Endodermal cell (in vitro differentiated cells): Measurements from ENCODE around the gene PLCG2. TPM values are rescaled to one million over a fixed set of nuclear protein-coding genes. Genes with fewer than 3 reads are reported as not detected.
A peak's percentile ranks its signal among the peaks of the same experiment; 100 is the strongest.

Experiments
- DNase-seq: peaks from one replicate; pipeline ENCODE4 v3.0.0-alpha.2; 2017
- H3K27ac ChIP-seq: 2 replicates; pipeline ENCODE4 v1.5.1; 2013; ENCODE audit warnings: mild to moderate bottlenecking, low read depth, low read length, moderate library complexity
- H3K27me3 ChIP-seq: 2 replicates; pipeline ENCODE4 v1.6.1; 2013; ENCODE audit warnings: mild to moderate bottlenecking, low read length, moderate library complexity; ENCODE audit not compliant: insufficient read depth, control insufficient read depth, poor library complexity, severe bottlenecking
- H3K36me3 ChIP-seq: 2 replicates; pipeline ENCODE4 v1.7.0; 2013; ENCODE audit warnings: mild to moderate bottlenecking, low read length, moderate library complexity; ENCODE audit not compliant: control insufficient read depth, insufficient read depth
- H3K4me1 ChIP-seq: one replicate; pipeline ENCODE4 v1.7.0; 2013; ENCODE audit warnings: low read length; ENCODE audit not compliant: control insufficient read depth, insufficient read depth
- H3K4me3 ChIP-seq: 2 replicates; pipeline ENCODE4 v1.5.1; 2013; ENCODE audit warnings: mild to moderate bottlenecking, low read length, moderate library complexity
- H3K9ac ChIP-seq: 2 replicates; pipeline ENCODE4 v1.6.1; 2013; ENCODE audit warnings: mild to moderate bottlenecking, low read length, moderate library complexity; ENCODE audit not compliant: poor library complexity, severe bottlenecking; ENCODE audit errors: extremely low read depth
- H3K9me3 ChIP-seq: 2 replicates; pipeline ENCODE4 v1.6.1; 2013; ENCODE audit warnings: mild to moderate bottlenecking, low read length, moderate library complexity; ENCODE audit not compliant: control insufficient read depth
- H3K27ac Mint-ChIP-seq: 2 replicates; pipeline ENCODE4 v1.8.0; 2020; ENCODE audit warnings: mixed read lengths
- H3K27me3 Mint-ChIP-seq: 2 replicates; pipeline ENCODE4 v1.8.0; 2021; ENCODE audit warnings: mild to moderate bottlenecking, mixed read lengths; ENCODE audit not compliant: insufficient read depth
- H3K36me3 Mint-ChIP-seq: 2 replicates; pipeline ENCODE4 v1.8.0; 2020; ENCODE audit warnings: low read depth, mixed read lengths
- H3K4me1 Mint-ChIP-seq: 2 replicates; pipeline ENCODE4 v1.8.0; 2020; ENCODE audit warnings: mixed read lengths
- H3K4me3 Mint-ChIP-seq: 2 replicates; pipeline ENCODE4 v1.8.0; 2020; ENCODE audit warnings: mild to moderate bottlenecking, moderate library complexity, mixed read lengths
- H3K9me3 Mint-ChIP-seq: 2 replicates; pipeline ENCODE4 v1.8.0; 2020; ENCODE audit warnings: mild to moderate bottlenecking, mixed read lengths
- WGBS, 2 experiments: methylation state at CpG; one replicate each; pipeline versions ENCODE4 v1.1.5 to v1.1.7; 2013; ENCODE audit warnings: missing lambda C conversion rate in 2 of 2, mixed read lengths in 1 of 2; ENCODE audit not compliant: insufficient coverage in 1 of 2, insufficient read length in 1 of 2; 5-methylcytosine and 5-hydroxymethylcytosine counted together
- total RNA-seq, 2 donors: library from RNA; stranded (reverse); fragmentation: NEBNext Ultra II Directional in 1 of 2; extraction: Animal tissue kit (Norgen Biotek cat#: 25700) in 1 of 2; gene quantifications; 2 replicates in 1 of 2; 3 replicates in 1 of 2; pipeline ENCODE4 v1.2.1, GENCODE V29; 2021
- TF ChIP-seq, protein P1 (sequence below): fragments of 200-600 bp; sonication (generic); conservative IDR thresholded peaks from 2 replicates; pipeline ENCODE4 v1.5.0; 2021; ENCODE audit warnings: antibody characterized with exemption, mild to moderate bottlenecking

Gene PLCG2
- total RNA-seq, 2 donors from 2014 or later: 34.7 to 48.4 TPM

DNA sequence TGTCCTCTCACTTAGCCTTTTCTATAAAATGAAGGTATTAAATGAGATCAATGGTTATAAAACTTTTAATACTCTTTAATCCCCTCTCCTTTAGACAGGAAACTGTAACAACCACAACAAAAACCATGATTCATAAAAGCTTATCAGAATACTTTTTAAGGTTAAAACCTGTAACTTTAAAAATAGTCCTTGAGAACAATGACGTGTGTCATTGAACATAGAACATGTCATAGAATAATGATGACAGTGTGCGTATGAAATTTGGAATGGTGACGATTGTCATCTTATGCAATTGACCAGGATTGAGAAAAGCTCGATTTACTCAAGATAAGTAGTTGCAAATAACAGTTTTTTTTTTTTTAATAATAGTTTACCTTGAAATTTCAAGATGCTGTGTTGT is 94.1 kb downstream of the PLCG2 start:
- H3K9ac ChIP-seq: no peak overlapping the region
- Mint-ChIP-seq H3K4me3 (no peak overlapping the region), H3K27me3 (no peaks in the 10 kb centered on the region), H3K27ac (no peak overlapping the region), H3K9me3 (no peaks in the 10 kb centered on the region), H3K4me1 (peaks cover 16% of the 10 kb centered on the region), H3K36me3 (peaks cover 10% of the 10 kb centered on the region)
- H3K27ac ChIP-seq: no peak overlapping the region
- DNase-seq: no peak
- no peak overlapping the region for H3K4me3 ChIP-seq
- TF ChIP-seq, protein P1, sequence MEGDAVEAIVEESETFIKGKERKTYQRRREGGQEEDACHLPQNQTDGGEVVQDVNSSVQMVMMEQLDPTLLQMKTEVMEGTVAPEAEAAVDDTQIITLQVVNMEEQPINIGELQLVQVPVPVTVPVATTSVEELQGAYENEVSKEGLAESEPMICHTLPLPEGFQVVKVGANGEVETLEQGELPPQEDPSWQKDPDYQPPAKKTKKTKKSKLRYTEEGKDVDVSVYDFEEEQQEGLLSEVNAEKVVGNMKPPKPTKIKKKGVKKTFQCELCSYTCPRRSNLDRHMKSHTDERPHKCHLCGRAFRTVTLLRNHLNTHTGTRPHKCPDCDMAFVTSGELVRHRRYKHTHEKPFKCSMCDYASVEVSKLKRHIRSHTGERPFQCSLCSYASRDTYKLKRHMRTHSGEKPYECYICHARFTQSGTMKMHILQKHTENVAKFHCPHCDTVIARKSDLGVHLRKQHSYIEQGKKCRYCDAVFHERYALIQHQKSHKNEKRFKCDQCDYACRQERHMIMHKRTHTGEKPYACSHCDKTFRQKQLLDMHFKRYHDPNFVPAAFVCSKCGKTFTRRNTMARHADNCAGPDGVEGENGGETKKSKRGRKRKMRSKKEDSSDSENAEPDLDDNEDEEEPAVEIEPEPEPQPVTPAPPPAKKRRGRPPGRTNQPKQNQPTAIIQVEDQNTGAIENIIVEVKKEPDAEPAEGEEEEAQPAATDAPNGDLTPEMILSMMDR: no peak
- H3K9me3 ChIP-seq: no peaks in the 10 kb centered on the region
- no peaks in the 10 kb centered on the region for H3K27me3 ChIP-seq
- H3K4me1 ChIP-seq: peaks cover 6% of the 10 kb centered on the region
- peaks cover 8% of the 10 kb centered on the region for H3K36me3 ChIP-seq
- WGBS, 2 experiments: 84 to 95% methylated on average over 3 to 4 of the region's 4 CpGs

DNA sequence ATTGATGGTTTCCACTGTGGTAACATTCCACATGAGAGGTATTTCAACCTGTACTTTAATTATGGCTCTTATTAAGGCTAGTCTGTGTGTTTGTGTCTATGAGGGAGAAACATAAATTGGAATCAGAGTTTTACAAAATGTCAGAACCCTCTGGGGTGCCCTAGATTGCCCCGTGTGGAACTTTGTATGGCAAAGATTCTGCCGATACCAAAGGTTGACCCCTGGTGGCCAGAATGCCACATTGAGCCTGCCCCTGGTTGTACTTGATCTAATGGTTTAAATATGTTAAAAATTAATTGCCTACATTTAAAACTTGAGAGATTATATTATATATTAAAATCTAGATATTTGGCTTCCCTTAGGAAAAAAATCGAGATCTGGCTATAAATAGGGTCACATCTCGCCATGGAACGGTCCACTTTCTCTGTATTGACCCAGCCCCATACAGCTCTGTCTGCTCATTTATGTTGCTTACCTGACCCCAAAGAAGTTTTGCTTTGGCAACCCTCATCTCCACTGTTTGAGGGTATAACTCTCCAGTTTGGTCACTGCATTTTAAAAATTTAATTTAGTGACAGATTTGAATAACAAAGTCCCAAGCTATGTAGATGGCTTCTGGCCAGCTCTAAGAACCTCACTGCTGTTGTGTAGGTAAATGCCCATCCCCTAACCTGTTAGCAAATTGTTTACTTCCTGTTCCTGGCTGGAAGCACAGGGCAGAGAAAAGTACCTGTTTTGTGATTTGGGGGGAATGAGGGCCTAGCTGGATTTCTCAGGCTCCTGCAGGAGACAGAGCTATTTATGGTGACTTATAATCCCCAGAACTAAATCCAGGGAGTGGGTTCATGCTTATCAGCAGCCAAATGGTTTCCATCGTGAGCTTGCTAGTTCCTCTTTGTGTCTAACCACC is 95.0 kb downstream of the PLCG2 start:
- Histone ChIP-seq H3K27me3 (no peaks in the 10 kb centered on the region), H3K9me3 (no peaks in the 10 kb centered on the region), H3K9ac (no peak overlapping the region), H3K36me3 (peaks cover under 1% of the 10 kb centered on the region), H3K27ac (no peak overlapping the region), H3K4me1 (peaks cover 6% of the 10 kb centered on the region), H3K4me3 (no peak overlapping the region)
- peaks cover 12% of the 10 kb centered on the region for H3K36me3 Mint-ChIP-seq
- H3K9me3 Mint-ChIP-seq: no peaks in the 10 kb centered on the region
- WGBS, 2 experiments: 31 to 33% methylated on average over 6 of the region's 6 CpGs
- peaks cover 16% of the 10 kb centered on the region for H3K4me1 Mint-ChIP-seq
- TF ChIP-seq, protein P1: peak; percentile 99
- peak overlapping the region; percentile 71 for H3K27ac Mint-ChIP-seq
- no peaks in the 10 kb centered on the region for H3K27me3 Mint-ChIP-seq
- peak; percentile 89 for DNase-seq
- H3K4me3 Mint-ChIP-seq: no peak overlapping the region

DNA sequence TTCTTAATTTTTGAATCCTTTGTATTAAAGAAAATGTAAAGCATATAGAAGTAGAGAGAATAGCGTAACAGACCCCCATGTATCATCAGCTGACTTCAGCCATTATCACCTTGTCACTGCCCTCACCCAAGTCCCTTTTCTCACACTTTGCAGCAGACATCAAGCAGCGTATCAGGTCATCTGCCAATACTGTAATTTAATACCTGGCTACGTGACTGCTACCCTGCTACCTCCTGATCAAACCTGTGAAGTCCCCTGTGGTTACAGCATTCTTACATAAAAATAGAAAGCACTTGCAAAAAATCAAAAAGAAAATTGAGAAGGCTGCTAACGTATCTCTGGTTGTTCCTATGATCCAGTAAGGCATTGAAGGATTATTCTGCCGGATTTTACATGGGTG is 96.4 kb downstream of the PLCG2 start:
- no peaks in the 10 kb centered on the region for H3K9me3 ChIP-seq
- Mint-ChIP-seq H3K36me3 (peaks cover 9% of the 10 kb centered on the region), H3K27ac (peak overlapping the region; percentile 62), H3K9me3 (no peaks in the 10 kb centered on the region), H3K4me1 (peaks cover 21% of the 10 kb centered on the region), H3K4me3 (no peak overlapping the region), H3K27me3 (no peaks in the 10 kb centered on the region)
- 46 to 49% methylated on average over 4 to 5 of the region's 5 CpGs for WGBS, 2 experiments
- peak; percentile 79 for DNase-seq
- no peak overlapping the region for H3K4me3 ChIP-seq
- peaks cover 6% of the 10 kb centered on the region for H3K4me1 ChIP-seq
- H3K27me3 ChIP-seq: no peaks in the 10 kb centered on the region
- no peak overlapping the region for H3K9ac ChIP-seq
- TF ChIP-seq, protein P1: no peak
- no peaks in the 10 kb centered on the region for H3K36me3 ChIP-seq
- H3K27ac ChIP-seq: no peak overlapping the region
